Measurements from ENCODE around the gene RBM33. TPM values are rescaled to one million over a fixed set of nuclear protein-coding genes. Genes with fewer than 3 reads are reported as not detected.
A peak's percentile ranks its signal among the peaks of the same experiment; 100 is the strongest.

Gene RBM33
- polyA plus RNA-seq, 1 donor (not counting 4 experiments of a cell fraction or from before 2014, with no cell fraction given) = 8.9 TPM

DNA sequence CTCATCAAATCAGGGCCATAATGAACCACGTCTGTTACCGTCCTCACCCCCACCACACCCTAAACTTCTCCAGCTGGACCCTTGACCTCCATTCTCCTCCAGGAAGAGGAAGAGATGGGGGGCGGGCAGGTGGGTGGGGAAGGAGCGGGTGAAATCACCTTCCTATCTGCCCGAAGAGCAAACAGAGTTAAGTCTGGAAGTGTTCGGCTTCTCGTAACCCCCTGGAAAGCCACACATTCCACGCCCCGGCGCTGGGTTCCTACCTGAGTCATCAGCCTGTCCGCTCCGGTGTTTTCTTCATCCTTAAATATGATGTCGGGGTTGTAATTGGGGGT lies 167.1 kb downstream of the RBM33 start:
- H4K20me1 ChIP-seq (ENCODE audit: control insufficient read depth, extremely low read depth, insufficient read depth, low read length) = no peaks in the 10 kb centered on the region
- peak overlapping the region; percentile 77 for H3K4me2 ChIP-seq (ENCODE audit: control insufficient read depth, extremely low read depth, insufficient read depth, low read depth, low read length)
- H3K9ac ChIP-seq (ENCODE audit: control insufficient read depth, extremely low read depth, insufficient read depth, low read length) = no peak overlapping the region
- dilution Hi-C loops (cut with MboI; ENCODE audit: extremely low pct_ligation_motif_present, low sequenced_read_pairs) = loop anchor here (25.0 kb wide), 1 partner anchor 876 kb away; no protein-coding TSS in a partner anchor
- TF ChIP-seq EZH2 (IDR thresholded peaks at IDR 0.05; ENCODE audit: low read length) (no peak), CTCF (optimal IDR thresholded peaks at IDR 0.05 in 1 of 3, IDR thresholded peaks at IDR 0.05 in 1 of 3, conservative IDR thresholded peaks at IDR 0.05 in 1 of 3; ENCODE audit: extremely low read depth in 1 of 3, insufficient read depth in 2 of 3, low read length in 3 of 3) (no peak)
- peaks cover 4% of the 10 kb centered on the region for H3K4me1 ChIP-seq (ENCODE audit: control insufficient read depth, extremely low read depth, insufficient read depth, low read length)
- no peak overlapping the region for H3K27ac ChIP-seq (ENCODE audit: control insufficient read depth, insufficient read depth, low read length)
- H3K27me3 ChIP-seq (ENCODE audit: control insufficient read depth, extremely low read depth, insufficient read depth, low read length) = peaks cover 80% of the 10 kb centered on the region
- no peak for FAIRE-seq
- H3K79me2 ChIP-seq (ENCODE audit: control insufficient read depth, insufficient read depth, low read length) = no peaks in the 10 kb centered on the region
- DNase-seq (ENCODE audit: low read depth, low spot score) = no peak
- no peaks in the 10 kb centered on the region for H3K9me3 ChIP-seq (ENCODE audit: control insufficient read depth, low read depth, low read length)
- no peaks in the 10 kb centered on the region for H3K36me3 ChIP-seq (ENCODE audit: control insufficient read depth in 2 of 2, extremely low read depth in 1 of 2, insufficient read depth in 2 of 2, low read length in 2 of 2)
- no peaks in the 10 kb centered on the region for H3K9me1 ChIP-seq (ENCODE audit: control insufficient read depth, extremely low read depth, insufficient read depth, low read length)
- H2AFZ ChIP-seq (ENCODE audit: control insufficient read depth, low read length) = no peak overlapping the region
- peak overlapping the region in 2 of 3 experiments; percentile 42 to 55 for H3K4me3 ChIP-seq (ENCODE audit: control insufficient read depth in 2 of 3, extremely low read depth in 1 of 3, insufficient read depth in 2 of 3, low read depth in 1 of 3, low read length in 3 of 3)

DNA sequence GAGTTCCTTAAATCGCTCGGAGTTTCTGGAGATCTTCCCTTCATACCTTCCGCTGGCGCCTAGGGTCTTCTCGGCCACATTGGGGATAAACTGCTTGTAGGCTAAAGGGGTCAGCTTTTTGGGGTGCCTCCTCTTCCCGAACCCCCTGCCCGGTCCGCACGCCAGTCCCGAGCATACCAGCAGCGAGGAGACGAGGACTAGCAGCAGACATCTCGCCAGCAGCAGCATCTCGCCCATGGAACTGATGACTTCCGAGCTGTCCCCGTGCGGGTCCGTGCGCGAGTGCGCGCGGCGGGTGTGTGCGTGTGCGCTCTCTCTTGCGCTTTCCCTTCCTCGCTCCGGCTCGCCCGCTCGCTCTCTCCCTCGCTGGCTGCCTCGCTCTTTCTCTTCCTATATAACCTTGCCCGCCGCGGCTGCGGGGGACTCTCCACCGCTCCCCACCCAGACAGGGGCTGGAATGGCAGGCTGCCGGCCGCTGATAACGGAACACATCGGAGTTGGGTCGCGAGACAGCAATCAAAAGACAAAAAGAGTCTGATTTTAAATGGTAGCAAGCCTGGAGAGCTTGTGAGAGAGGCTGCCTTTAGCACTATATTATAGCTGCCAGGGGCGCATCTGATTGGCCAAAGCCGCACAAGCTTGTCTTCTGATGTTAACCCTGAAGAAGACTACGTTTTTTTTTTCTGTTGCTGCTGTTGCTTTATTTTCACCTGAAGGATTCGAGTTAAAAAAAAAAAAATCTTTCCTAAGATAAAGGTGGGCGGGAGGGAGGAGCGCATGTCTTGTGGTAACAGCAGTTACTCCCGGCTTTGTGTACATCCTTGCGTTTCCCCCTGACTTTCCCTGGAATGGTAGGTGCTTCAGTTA lies 167.7 kb downstream of the RBM33 start, which contains the start of gene SHH:
TSS of gene SHH (minus strand) at position 569 of the 867 bp plus-strand sequence. CDS start at position 228, 341 bp downstream.
- FAIRE-seq (no peak), DNase-seq (ENCODE audit: low read depth, low spot score) (no peak)
- Histone ChIP-seq H3K9me3 (ENCODE audit: control insufficient read depth, low read depth, low read length) (no peaks in the 10 kb centered on the region), H3K4me1 (ENCODE audit: control insufficient read depth, extremely low read depth, insufficient read depth, low read length) (peaks cover 4% of the 10 kb centered on the region), H4K20me1 (ENCODE audit: control insufficient read depth, extremely low read depth, insufficient read depth, low read length) (no peaks in the 10 kb centered on the region), H3K27me3 (ENCODE audit: control insufficient read depth, extremely low read depth, insufficient read depth, low read length) (peaks cover 74% of the 10 kb centered on the region), H3K4me2 (ENCODE audit: control insufficient read depth, extremely low read depth, insufficient read depth, low read depth, low read length) (peak within 1 kb of the TSS; percentile 77), H3K27ac (ENCODE audit: control insufficient read depth, insufficient read depth, low read length) (no peak within 1 kb of the TSS), H3K9ac (ENCODE audit: control insufficient read depth, extremely low read depth, insufficient read depth, low read length) (no peak within 1 kb of the TSS), H3K36me3 (ENCODE audit: control insufficient read depth in 2 of 2, extremely low read depth in 1 of 2, insufficient read depth in 2 of 2, low read length in 2 of 2) (no peaks in the 10 kb centered on the region), H3K4me3 (ENCODE audit: control insufficient read depth in 2 of 3, extremely low read depth in 1 of 3, insufficient read depth in 2 of 3, low read depth in 1 of 3, low read length in 3 of 3) (peak within 1 kb of the TSS; percentile 20 to 55 (median 42)), H2AFZ (ENCODE audit: control insufficient read depth, low read length) (no peak within 1 kb of the TSS), H3K79me2 (ENCODE audit: control insufficient read depth, insufficient read depth, low read length) (no peaks in the 10 kb centered on the region), H3K9me1 (ENCODE audit: control insufficient read depth, extremely low read depth, insufficient read depth, low read length) (no peaks in the 10 kb centered on the region)
- dilution Hi-C loops (cut with MboI; ENCODE audit: extremely low pct_ligation_motif_present, low sequenced_read_pairs) = loop anchor here (25.0 kb wide), 1 partner anchor 875 kb away; no protein-coding TSS in a partner anchor
- TF ChIP-seq CTCF (optimal IDR thresholded peaks at IDR 0.05 in 1 of 3, IDR thresholded peaks at IDR 0.05 in 1 of 3, conservative IDR thresholded peaks at IDR 0.05 in 1 of 3; ENCODE audit: extremely low read depth in 1 of 3, insufficient read depth in 2 of 3, low read length in 3 of 3) (no peak), EZH2 (IDR thresholded peaks at IDR 0.05; ENCODE audit: low read length) (peak; percentile 98)
